ENCODE data around the gene ELFN2.

Gene ELFN2

DNA sequence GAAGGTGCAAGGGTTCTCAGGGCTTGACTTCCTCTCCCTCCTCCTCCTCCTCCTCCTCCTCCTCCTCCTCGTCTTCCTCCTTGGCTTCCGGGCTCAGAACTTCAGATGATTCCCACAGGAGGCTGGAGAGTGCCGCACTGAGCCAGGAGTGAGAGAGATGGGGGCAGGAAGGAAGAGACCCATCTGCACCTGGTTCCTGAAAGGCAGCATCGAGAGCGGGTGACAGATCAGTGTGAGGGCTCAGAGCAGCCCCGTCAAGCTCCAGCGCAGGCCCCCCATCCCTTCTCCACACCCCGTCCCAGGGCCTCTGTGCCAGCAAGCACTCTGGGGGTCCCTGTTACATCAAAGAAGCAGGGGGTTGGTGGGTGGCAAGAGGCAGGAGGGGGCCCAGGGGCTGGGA is 51.5 kb downstream of the ELFN2 start:
- no peak overlapping the region for H3K4me3 ChIP-seq (ENCODE audit: control insufficient read depth, low read depth, low read length)
- TF ChIP-seq, protein P1, sequence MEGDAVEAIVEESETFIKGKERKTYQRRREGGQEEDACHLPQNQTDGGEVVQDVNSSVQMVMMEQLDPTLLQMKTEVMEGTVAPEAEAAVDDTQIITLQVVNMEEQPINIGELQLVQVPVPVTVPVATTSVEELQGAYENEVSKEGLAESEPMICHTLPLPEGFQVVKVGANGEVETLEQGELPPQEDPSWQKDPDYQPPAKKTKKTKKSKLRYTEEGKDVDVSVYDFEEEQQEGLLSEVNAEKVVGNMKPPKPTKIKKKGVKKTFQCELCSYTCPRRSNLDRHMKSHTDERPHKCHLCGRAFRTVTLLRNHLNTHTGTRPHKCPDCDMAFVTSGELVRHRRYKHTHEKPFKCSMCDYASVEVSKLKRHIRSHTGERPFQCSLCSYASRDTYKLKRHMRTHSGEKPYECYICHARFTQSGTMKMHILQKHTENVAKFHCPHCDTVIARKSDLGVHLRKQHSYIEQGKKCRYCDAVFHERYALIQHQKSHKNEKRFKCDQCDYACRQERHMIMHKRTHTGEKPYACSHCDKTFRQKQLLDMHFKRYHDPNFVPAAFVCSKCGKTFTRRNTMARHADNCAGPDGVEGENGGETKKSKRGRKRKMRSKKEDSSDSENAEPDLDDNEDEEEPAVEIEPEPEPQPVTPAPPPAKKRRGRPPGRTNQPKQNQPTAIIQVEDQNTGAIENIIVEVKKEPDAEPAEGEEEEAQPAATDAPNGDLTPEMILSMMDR (IDR thresholded peaks at IDR 0.05; ENCODE audit: control insufficient read depth, insufficient read depth, low read depth, low read length, missing control alignments), result no peak
- no peak for DNase-seq (ENCODE audit: low read depth)

DNA sequence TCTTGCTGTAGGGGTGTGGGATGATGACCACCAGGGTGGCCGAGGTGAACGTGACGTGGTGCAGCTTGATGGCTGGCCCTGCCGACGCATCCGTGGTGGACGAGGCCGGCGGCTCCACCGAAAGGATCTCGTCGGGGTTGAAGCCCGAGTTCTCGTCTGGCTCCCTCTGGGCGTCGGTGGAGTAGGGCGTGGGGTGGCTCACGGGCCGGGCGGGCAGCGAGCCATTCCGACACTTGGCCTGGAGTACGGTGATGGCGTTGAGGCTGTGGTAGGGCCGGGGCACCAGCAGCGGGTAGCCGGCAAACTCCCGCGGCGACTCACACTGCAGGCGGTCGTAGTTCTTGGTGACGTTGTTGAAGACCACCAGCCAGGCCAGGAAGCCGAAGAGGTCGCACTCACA is 52.7 kb downstream of the ELFN2 start:
- H3K4me3 ChIP-seq (ENCODE audit: control insufficient read depth, low read depth, low read length), result no peak overlapping the region
- TF ChIP-seq, protein P1 (IDR thresholded peaks at IDR 0.05; ENCODE audit: control insufficient read depth, insufficient read depth, low read depth, low read length, missing control alignments), result no peak
- no peak for DNase-seq (ENCODE audit: low read depth)

DNA sequence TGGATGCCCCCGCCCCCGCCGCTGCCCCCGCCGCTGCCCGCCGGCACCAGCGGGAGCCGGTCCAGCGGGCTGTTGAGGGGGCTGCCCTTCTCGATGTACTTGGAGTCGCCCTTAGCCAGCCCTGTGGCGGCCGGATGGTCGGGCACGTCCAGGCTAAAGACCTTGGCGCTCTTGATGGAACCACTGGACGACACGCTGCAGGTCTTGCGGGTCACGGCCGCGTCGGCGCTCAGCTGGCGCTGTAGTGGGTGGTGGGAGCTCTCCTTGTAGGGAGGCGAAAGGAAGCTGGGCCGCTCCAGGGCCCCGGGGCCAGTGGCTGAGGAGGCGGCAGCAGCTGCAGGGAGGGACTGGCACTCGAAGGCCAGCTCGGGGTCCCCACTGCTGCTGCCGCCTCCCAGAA is 53.8 kb downstream of the ELFN2 start:
- no peak overlapping the region for H3K4me3 ChIP-seq (ENCODE audit: control insufficient read depth, low read depth, low read length)
- DNase-seq (ENCODE audit: low read depth), result no peak
- TF ChIP-seq, protein P1 (IDR thresholded peaks at IDR 0.05; ENCODE audit: control insufficient read depth, insufficient read depth, low read depth, low read length, missing control alignments), result no peak

DNA sequence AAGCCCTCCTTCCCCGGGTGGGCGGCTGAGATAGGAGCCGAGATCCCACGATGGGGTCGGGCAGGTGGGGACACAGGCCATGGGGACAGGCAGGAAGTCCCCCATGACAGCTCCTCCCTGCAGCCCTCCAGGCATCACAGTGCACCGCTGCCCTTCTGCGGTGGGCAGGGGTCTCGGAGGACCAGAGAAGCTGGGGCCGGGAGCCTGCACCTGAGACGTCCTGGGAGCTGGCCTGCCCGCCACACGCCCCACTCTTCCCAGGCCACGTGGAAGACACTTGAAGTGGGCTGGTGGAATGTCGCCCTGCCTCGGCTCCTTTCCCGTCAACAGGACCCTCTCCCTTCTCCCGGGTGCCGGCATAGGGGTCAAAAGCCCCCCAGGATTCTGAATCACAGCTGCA is 55.4 kb downstream of the ELFN2 start:
- no peak overlapping the region for H3K4me3 ChIP-seq (ENCODE audit: control insufficient read depth, low read depth, low read length)
- TF ChIP-seq, protein P1 (IDR thresholded peaks at IDR 0.05; ENCODE audit: control insufficient read depth, insufficient read depth, low read depth, low read length, missing control alignments), result no peak
- no peak for DNase-seq (ENCODE audit: low read depth)

DNA sequence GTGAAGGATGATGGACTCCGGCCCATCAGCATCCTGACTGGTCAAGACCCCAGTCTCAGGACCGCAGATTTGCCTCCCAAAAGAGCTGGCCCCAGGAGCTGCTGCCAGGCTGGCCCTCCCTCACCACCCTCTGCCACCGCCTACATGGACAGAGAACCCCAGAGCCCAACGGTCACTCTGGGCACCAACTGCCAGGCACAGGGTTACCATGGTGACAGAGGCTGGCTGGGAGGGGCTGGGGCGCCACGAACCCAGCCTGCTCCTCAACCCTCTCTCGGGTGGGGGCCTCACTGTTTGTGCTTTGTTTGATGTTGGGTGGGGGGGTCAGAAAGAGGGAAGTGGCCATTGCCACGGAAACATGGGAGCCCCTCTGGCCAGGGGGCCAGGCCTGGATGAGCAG is 55.8 kb downstream of the ELFN2 start:
- H3K4me3 ChIP-seq (ENCODE audit: control insufficient read depth, low read depth, low read length), result no peak overlapping the region
- no peak for DNase-seq (ENCODE audit: low read depth)
- TF ChIP-seq, protein P1 (IDR thresholded peaks at IDR 0.05; ENCODE audit: control insufficient read depth, insufficient read depth, low read depth, low read length, missing control alignments), result no peak

DNA sequence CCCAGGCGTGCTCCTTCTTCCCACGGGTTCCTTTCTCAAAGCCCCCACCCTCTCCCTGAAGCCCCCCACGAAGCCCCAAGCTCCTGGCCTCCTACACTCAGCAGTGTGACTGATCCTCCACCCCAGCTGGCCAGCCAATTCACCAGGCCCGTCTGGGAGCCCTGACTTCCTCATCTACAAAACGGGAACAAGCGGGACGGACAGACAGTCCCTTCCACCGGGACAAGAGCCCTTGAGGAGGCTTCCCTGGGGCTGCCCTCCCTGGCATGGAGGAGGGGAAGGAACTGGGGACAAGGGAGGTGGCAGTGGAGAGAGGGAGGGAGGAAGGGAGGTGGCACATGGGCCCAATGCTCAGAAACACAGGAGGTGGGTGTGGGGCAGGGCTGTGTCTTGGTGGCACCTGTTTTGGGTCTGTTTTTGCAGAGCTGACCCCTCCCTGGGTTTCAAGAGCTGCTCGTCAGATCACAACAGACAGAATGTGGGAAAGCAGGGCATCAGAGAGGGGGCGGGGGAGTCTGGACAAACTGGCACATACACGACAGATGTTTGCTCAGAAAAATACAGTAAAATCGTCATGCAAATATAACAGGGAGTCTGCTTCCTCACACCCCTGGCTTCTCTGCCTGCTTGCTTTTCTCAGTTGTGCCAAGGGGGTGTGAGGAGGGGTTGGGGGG is 56.8 kb downstream of the ELFN2 start:
- no peak for DNase-seq (ENCODE audit: low read depth)
- no peak overlapping the region for H3K4me3 ChIP-seq (ENCODE audit: control insufficient read depth, low read depth, low read length)
- TF ChIP-seq, protein P1 (IDR thresholded peaks at IDR 0.05; ENCODE audit: control insufficient read depth, insufficient read depth, low read depth, low read length, missing control alignments), result no peak
